ENCODE results near the gene LRRC63.

The LRRC63 gene

DNA sequence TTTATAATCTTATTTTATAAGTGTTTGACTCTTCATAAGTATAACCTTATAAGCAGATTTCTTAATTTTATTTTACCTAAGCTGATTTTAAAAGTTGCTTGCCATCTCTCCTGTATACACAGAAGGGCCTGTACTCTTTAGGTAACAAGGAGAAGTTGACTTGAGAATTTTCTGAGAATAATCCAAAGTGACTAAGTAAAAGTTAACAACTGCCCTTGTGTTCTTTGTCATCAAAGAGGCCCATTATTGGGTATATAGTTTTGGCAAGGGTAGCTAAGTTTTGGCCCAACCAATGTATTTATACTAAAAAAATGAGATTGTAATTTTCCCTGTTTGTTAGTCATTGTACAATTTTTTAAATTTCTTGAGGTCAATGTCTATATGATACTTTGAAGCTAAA lies 32.9 kb upstream of the LRRC63 start:
- Histone ChIP-seq H3K9me3 (no peaks in the 10 kb centered on the region), H3K4me1 (no peaks in the 10 kb centered on the region), H3K4me3 (ENCODE audit: low read depth, low read length) (no peak overlapping the region), H3K27me3 (no peaks in the 10 kb centered on the region; the same call in 1 of the 2 replicates), H3K36me3 (no peaks in the 10 kb centered on the region)
- TF ChIP-seq, protein P1, sequence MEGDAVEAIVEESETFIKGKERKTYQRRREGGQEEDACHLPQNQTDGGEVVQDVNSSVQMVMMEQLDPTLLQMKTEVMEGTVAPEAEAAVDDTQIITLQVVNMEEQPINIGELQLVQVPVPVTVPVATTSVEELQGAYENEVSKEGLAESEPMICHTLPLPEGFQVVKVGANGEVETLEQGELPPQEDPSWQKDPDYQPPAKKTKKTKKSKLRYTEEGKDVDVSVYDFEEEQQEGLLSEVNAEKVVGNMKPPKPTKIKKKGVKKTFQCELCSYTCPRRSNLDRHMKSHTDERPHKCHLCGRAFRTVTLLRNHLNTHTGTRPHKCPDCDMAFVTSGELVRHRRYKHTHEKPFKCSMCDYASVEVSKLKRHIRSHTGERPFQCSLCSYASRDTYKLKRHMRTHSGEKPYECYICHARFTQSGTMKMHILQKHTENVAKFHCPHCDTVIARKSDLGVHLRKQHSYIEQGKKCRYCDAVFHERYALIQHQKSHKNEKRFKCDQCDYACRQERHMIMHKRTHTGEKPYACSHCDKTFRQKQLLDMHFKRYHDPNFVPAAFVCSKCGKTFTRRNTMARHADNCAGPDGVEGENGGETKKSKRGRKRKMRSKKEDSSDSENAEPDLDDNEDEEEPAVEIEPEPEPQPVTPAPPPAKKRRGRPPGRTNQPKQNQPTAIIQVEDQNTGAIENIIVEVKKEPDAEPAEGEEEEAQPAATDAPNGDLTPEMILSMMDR (IDR thresholded peaks at IDR 0.05; ENCODE audit: low read depth, low read length) = no peak
- no peak for DNase-seq

DNA sequence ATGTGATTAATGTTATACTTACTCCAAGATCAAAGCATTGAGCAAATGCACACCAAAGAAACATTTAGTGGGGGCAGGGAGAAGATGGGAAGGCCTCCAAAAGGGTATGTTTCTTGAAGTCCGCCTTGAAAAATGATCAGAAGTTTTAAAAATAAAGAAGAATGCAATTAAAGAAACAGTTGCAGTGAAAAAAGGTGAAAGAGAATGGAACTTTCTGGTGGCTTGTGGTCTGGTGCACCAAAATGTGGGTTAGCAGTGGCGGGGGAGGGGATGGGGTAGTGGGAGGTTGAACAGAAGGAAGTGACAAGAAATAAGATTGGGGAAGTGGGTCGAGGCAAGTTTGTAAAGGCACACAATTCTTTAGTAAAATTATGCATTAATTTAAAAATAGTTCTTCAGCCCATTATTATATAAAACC lies 32.2 kb upstream of the LRRC63 start:
- Histone ChIP-seq H3K9me3 (no peaks in the 10 kb centered on the region), H3K36me3 (no peaks in the 10 kb centered on the region), H3K4me1 (no peaks in the 10 kb centered on the region), H3K4me3 (ENCODE audit: low read depth, low read length) (no peak overlapping the region), H3K27me3 (no peaks in the 10 kb centered on the region; the same call in 1 of the 2 replicates)
- no peak for DNase-seq
- TF ChIP-seq, protein P1 (IDR thresholded peaks at IDR 0.05; ENCODE audit: low read depth, low read length) = no peak

DNA sequence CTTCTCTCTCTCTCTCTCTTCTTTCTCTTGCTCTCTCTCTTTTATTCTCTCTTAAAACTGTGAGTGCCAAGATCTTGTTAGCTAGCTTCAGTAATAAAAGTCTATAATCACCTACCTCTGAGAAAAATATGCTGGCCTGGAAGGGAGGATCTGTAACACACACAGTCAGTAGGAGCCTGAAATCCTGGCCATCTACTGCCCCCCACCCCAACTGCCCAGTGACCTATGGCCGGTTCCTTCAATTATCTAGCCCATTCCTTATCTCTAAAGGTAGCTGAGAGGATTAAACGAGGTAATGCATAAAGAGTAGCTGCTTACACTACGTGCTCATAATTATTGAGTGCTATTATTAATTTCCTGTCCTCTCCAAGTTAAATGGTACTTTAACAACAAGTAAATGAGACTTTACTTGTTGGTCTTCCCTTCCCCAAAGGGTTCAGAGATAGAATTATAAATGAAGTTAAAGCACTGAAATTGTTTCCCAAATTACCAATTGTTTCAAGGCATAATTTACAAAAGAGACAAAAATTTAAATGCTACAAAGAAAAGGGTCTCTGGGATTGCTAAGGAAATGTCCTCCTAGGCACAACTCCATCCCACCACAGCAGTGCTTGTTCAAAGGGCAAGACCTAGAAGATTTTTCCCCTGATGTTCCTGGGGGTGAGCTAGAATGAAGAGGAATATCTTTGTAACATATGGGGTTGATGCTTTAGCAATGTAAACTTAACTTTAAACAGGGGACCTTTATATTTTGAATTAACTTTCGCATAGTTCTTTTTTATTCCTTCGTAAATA lies 31.6 kb upstream of the LRRC63 start:
- no peak overlapping the region for H3K4me3 ChIP-seq (ENCODE audit: low read depth, low read length)
- DNase-seq = no peak
- H3K4me1 ChIP-seq = no peaks in the 10 kb centered on the region
- H3K36me3 ChIP-seq = no peaks in the 10 kb centered on the region
- no peaks in the 10 kb centered on the region for H3K9me3 ChIP-seq
- no peaks in the 10 kb centered on the region; the same call in 1 of the 2 replicates for H3K27me3 ChIP-seq
- TF ChIP-seq, protein P1 (IDR thresholded peaks at IDR 0.05; ENCODE audit: low read depth, low read length) = no peak

DNA sequence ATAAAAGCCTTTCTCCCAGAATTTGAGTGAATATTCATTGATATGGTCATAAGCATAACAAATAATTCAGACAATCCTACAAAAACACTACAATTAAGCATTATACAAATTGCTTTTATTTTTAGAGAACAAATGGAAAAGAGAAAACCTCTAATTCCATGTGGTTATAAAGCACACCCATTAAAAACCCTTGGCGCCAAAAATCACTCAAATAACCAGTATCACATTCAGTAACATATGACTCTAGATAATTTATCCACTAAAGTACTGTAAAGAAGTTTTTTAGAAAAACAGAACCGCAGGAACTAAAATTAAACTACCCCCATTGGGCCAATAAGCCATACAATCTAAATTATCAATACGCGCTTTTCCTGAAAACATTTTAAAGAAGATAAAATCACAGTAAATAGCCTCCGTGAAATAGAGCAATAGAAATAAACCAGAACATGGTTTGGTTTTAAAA lies 30.3 kb upstream of the LRRC63 start:
- Histone ChIP-seq H3K4me1 (no peaks in the 10 kb centered on the region), H3K36me3 (no peaks in the 10 kb centered on the region), H3K9me3 (no peaks in the 10 kb centered on the region), H3K4me3 (ENCODE audit: low read depth, low read length) (no peak overlapping the region), H3K27me3 (no peaks in the 10 kb centered on the region)
- no peak for DNase-seq
- TF ChIP-seq, protein P1 (IDR thresholded peaks at IDR 0.05; ENCODE audit: low read depth, low read length) = no peak

DNA sequence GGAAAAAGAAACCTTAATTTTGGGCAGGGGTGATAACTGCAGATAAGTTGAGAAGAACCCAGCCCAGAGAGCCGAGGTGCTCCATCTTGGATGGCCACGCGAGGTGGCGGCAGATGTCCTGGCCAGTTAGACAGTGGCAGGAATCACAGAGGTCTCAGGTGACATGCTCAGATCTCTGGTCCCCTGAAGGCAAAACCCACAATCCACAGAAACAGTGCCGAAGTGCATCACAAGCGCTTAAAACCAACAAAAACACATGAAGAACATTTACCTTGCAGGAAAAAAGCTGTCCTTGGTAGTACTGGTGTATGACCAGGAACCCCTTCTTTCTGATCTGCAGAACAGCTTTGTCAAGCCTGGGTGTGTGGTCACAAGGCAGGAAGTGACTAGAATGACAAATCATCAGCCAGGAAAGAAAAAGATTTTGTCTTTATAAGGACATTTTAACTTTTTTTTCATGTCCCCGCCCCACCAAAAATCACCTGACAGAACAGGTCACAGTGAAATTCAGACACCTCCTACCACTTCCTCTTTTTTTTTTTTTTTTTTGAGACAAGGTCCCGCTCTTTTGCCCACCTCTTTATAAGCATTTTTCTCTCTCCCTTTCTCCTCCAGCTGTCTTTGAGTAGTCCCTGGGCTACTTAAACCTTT lies 29.8 kb upstream of the LRRC63 start, which contains the start of gene LCP1:
Gene LCP1 (minus strand): TSS at position 338 of the 651 bp plus-strand sequence. CDS start 22,515 bp downstream, outside the sequence.
- TF ChIP-seq, protein P1 (IDR thresholded peaks at IDR 0.05; ENCODE audit: low read depth, low read length) = no peak
- no peaks in the 10 kb centered on the region for H3K27me3 ChIP-seq
- no peaks in the 10 kb centered on the region for H3K4me1 ChIP-seq
- H3K9me3 ChIP-seq = no peaks in the 10 kb centered on the region
- H3K4me3 ChIP-seq (ENCODE audit: low read depth, low read length) = no peak within 1 kb of the TSS
- no peaks in the 10 kb centered on the region for H3K36me3 ChIP-seq
- no peak for DNase-seq

DNA sequence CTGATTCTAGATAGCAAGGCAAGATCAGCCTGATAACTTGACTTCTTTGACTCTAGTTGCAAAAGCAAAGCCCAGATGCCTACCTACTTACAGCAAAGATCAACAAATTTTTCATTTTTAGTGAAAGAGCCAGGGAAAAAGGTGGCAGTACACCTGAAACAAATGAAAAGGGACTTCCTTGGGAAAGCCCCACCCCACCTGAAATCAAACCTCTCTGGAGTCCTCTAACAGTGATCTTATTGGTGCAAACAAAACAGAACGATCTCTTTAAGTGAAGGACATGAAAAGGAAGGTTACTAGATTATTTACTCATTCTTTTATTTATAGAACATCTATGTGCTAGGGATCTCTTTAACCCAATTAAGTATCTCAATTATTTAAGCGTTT lies 29.2 kb upstream of the LRRC63 start:
- TF ChIP-seq, protein P1 (IDR thresholded peaks at IDR 0.05; ENCODE audit: low read depth, low read length) = no peak
- no peak overlapping the region for H3K4me3 ChIP-seq (ENCODE audit: low read depth, low read length)
- no peaks in the 10 kb centered on the region for H3K36me3 ChIP-seq
- H3K27me3 ChIP-seq = no peaks in the 10 kb centered on the region
- no peaks in the 10 kb centered on the region for H3K9me3 ChIP-seq
- no peak for DNase-seq
- H3K4me1 ChIP-seq = no peaks in the 10 kb centered on the region

Data from BE2C (cell line).